ENCODE measurements around the gene DLL1.

- no peak for TF ChIP-seq CTCF (IDR thresholded peaks at IDR 0.05)
- no peak for TF ChIP-seq POLR2A (IDR thresholded peaks at IDR 0.05)
Observed at GRCh38 chr6:170317718-170318117, 26.8 kb upstream of the DLL1 start.
